Urothelium cell line (cell line): Measurements from ENCODE around the gene IL19.
A peak's percentile ranks its signal among the peaks of the same experiment; 100 is the strongest.
"Not testable (repeated sequence)": the region's sequence is repeated elsewhere in the genome, so short reads cannot be mapped to it uniquely, and the experiment has no call there.

Source experiments
- DNase-seq: peaks from one replicate; pipeline ENCODE4 v3.0.0; 2011; ENCODE audit warnings: low spot score, mixed read lengths
- FAIRE-seq: peaks from 2 replicates; lab custom pipeline; 2011; peaks lifted over from hg19 to GRCh38; lab: Jason Lieb, UNC

The IL19 gene

GRCh38 chr1:206852662-206853061 is 82.1 kb downstream of the IL19 start:
- FAIRE-seq, DNase-seq: not testable (repeated sequence)

GRCh38 chr1:206853696-206854095 is 83.1 kb downstream of the IL19 start:
- DNase-seq, FAIRE-seq: not testable (repeated sequence)

GRCh38 chr1:206854401-206855129 is 84.0 kb downstream of the IL19 start:
- DNase-seq (no peak), FAIRE-seq (no peak)

DNA sequence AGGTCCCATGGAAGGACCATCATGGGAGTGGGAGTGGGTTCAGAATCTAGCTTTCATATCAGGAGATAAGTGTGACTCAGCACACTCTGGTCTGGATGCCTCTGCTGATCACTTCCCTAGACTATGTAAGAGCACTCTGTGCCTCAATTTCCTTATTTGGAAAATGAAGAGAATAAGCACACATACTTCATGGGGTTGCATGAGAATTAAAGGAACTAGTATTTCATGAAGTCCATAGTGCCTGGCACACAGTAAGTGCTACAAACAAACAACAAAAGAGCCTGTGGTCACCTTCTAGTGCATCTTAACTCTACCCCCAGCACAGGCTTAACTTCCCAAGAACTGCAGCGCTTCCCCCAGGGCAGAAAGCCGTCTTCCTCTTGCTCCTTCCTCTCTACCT is 85.3 kb downstream of the IL19 start:
- DNase-seq (no peak), FAIRE-seq (no peak)

- FAIRE-seq (no peak), DNase-seq (no peak)
These were observed 86.3 kb downstream of the IL19 start for GRCh38 chr1:206856674-206857464.

- no peak for FAIRE-seq
These were observed 88.5 kb downstream of the IL19 start for GRCh38 chr1:206859082-206859521.

GRCh38 chr1:206860165-206860564 is 89.6 kb downstream of the IL19 start:
- DNase-seq: no peak
- no peak for FAIRE-seq

More at GRCh38 chr1:206859082-206859521, 88.5 kb downstream of the IL19 start:
- DNase-seq: no peak

- no peak for FAIRE-seq
- no peak for DNase-seq
These were observed 92.7 kb downstream of the IL19 start for GRCh38 chr1:206863266-206863665.

DNA sequence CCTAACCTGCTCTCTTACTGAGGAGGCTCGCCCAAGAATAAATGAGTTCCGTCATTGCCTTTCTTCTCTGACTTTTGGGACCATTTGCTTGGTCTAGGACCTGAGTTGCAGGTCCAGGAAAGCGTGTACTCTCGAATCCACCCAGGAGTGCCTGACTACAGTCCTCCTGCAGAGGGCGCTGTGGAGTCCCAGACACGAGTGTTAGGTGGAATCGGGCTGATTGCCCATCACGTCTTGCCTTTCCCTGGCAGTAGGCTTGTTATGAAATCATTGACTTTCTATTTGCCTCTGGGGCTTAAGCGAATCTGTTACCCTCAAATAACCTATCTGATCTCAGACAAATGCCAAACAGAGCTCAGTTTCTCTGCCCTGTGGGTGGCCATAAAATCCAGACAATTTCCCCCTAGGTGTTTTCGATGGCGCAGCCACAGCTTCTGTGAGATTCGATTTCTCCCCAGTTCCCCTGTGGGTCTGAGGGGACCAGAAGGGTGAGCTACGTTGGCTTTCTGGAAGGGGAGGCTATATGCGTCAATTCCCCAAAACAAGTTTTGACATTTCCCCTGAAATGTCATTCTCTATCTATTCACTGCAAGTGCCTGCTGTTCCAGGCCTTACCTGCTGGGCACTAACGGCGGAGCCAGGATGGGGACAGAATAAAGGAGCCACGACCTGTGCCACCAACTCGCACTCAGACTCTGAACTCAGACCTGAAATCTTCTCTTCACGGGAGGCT is 94.5 kb downstream of the IL19 start, which contains the start of gene IL20:
IL20 (plus strand) TSS at position 685 of the 733 bp plus-strand sequence. CDS start 230 bp downstream, outside the sequence.
- DNase-seq (peak; percentile 75), FAIRE-seq (no peak)

DNA sequence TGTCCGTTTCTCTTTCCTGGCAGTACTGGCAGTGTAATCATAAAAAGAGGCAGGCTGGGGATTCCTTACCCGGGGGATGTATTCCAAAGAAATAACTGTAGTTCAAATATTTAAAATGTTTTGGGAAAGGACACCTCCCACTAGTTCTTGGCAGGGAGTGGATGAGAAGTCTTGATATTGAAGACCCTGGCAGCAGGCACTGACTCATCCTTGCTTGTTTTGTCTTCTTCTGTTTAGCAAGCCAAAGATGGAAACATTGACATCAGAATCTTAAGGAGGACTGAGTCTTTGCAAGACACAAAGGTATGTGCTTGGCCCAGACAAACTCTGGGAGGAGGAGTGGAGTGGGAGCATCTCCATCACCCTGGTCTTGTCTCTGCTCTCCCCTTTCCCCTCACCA is 95.5 kb downstream of the IL19 start:
- DNase-seq (no peak), FAIRE-seq (no peak)

- DNase-seq (no peak), FAIRE-seq (no peak)
These were observed 96.7 kb downstream of the IL19 start for GRCh38 chr1:206867239-206867638.

DNA sequence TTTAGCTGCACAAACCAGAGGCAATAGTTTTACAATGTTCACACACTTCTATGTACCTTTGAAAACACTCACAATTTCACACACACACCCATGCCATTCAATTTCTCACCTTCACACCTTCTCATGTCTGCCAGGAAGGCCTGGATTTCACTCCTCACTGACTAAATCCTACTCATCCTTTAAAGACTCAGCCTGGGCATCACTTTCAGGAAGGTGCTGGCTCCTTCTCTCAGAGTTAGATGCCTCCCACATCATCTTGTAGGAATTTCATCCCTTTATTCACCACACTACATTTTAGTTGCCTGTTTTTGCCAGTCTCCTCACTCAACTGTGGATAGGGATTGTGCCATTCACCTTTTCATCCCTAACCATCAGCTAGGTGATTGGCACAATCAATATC is 97.1 kb downstream of the IL19 start:
- FAIRE-seq (no peak), DNase-seq (no peak)

DNA sequence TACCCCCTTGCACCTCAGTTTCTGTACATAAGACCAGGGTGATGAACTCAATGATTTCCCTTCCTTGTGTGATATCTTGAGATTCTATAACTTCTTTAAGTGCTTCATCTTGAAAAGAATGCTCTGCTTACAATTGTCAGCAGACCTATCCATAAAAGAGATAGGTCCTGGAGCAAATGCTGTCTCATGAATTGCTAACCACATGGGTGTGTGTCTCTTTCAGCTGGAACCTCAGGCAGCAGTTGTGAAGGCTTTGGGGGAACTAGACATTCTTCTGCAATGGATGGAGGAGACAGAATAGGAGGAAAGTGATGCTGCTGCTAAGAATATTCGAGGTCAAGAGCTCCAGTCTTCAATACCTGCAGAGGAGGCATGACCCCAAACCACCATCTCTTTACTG is 97.7 kb downstream of the IL19 start:
- FAIRE-seq (no peak), DNase-seq (no peak)

DNA sequence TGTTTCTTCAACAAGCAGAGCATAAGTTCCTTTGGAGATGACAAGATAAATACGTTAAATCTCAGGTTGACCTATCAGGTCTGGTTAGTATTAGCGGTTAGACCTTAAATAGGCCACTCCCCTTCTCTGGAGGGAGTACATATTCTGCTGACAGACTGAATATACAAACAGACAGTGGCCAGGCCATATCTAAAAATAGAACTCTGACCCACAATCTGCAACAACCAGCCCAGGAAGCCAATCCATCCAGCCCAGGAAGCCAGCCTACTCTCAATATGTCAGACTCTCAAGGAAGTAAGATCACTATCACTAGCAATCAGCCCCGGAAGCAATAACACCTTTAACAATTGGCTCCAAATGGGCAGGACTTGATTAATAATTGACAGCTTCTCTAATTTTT is 101.6 kb downstream of the IL19 start:
- FAIRE-seq (no peak), DNase-seq (no peak)

- FAIRE-seq (no peak), DNase-seq (no peak)
These were observed 103.1 kb downstream of the IL19 start for GRCh38 chr1:206873603-206874188.

DNA sequence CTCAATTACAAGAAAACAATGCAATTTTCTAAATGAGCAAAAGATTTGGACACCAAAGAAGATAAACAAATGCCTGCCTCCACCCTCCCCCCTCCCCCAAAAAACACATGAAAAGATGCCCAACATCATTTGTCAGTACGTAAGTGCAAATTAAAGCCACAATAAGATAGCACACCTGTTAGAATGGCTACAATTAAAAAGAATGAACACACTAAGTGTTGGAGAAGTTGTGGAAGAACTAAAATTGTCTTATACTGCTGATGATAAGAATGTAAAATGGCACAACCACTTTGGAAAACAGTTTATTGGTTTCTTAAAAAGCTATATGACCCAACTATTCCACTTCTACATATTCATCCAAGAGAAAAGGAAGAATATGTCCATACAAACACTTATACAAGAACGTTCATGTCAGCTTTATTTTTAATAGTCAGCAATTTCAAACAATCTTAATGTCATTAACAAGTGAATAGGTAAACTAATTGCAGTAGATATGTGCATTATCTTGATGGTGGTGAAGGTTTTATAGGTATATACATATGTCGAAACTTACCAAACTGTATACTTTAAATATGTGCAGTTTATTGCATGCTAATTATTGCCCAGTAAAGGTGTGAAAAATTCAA is 105.3 kb downstream of the IL19 start:
- no peak for FAIRE-seq
- no peak for DNase-seq

DNA sequence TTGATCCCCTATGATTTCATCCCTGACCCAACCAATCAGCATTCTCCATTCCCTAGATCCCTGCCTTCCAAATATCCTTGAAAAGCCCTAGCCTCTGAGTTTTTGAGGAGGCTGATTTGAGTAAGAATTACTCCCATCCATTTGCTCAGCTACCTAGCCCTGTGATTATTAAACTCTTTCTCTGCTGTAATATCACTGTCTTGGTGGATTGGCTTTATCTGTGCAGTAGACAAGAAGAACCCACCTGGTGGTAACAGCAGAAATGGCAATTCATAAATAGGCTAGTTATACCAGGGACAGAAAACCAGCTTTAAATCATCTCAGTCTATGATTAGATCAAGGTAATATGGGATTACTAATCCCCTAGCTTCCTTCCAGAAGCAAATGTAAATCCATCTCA is 107.9 kb downstream of the IL19 start:
- DNase-seq: no peak
- no peak for FAIRE-seq

- DNase-seq (no peak), FAIRE-seq (no peak)
These were observed 109.7 kb downstream of the IL19 start for GRCh38 chr1:206880314-206880713.

DNA sequence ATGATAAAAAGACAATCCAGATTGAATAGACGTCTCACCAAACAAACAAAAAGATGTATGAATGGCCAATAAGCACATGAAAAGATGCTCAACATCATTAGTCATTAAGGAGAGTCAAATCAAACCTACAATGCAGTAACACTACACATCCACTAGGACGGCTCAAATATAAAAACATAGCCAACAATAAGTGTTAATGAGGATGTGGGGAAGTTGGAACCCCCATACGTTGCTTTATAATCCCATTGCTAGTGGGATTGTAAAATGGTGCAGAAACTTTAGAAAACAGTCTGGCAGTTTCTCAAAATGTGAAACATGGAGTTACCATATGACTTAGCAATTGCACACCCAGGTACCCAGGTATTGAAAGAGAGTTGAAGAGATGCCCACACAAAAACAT is 112.0 kb downstream of the IL19 start:
- DNase-seq (no peak), FAIRE-seq (no peak)

GRCh38 chr1:206883160-206883559 is 112.6 kb downstream of the IL19 start:
- FAIRE-seq (no peak), DNase-seq (no peak)

DNA sequence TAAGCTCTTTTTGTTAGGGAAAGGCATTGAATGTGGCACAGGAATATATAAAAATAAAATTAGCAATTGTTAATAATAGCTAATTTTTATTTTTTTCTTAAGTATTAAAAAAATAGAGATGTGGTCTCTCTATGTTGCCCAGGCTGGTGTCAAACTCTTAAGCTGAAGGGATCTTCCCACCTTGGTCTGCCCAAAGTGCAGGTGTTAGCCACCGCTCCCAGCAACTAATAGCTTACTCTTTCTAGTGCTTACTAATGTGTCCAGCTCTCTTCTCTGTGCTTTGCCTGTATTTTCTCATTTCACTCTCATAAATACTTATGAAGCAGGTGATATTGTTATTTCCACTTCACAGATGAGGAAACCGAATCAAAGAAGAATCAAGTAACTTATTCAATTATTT is 113.3 kb downstream of the IL19 start:
- DNase-seq (no peak), FAIRE-seq (no peak)
